Measurements from ENCODE around the gene MYPN.

- TF ChIP-seq CTCF (IDR thresholded peaks at IDR 0.05; ENCODE audit: low read depth, low read length): no peak
- TF ChIP-seq, protein P1, sequence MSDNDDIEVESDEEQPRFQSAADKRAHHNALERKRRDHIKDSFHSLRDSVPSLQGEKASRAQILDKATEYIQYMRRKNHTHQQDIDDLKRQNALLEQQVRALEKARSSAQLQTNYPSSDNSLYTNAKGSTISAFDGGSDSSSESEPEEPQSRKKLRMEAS (IDR thresholded peaks at IDR 0.05; ENCODE audit: low read depth, low read length): no peak
Observed at GRCh38 chr10:68135922-68136792, 26.9 kb downstream of the MYPN start.
